Peyer's patch (tissue), 4 donors: ENCODE results near the gene KLF3. TPM values are rescaled to one million over a fixed set of nuclear protein-coding genes. Genes with fewer than 3 reads are reported as not detected.
A peak's percentile ranks its signal among the peaks of the same experiment; 100 is the strongest.

Experiments used
- DNase-seq, 3 donors: peaks; one replicate each; pipeline ENCODE4 v3.0.0-alpha.2; 2017 to 2019
- H3K27ac ChIP-seq, 4 donors: fragments of 200-600 bp; sonication (generic); one replicate each; pipeline ENCODE4 v1.5.1; 2016 to 2019
- H3K27me3 ChIP-seq, 2 donors: fragments of 200-600 bp; sonication (generic); one replicate each; pipeline ENCODE4 v1.5.1; 2019
- H3K36me3 ChIP-seq, 3 donors: fragments of 200-600 bp; sonication (generic); one replicate each; pipeline ENCODE4 v1.5.1; 2016 to 2019
- H3K4me1 ChIP-seq, 4 donors: fragments of 200-600 bp; sonication (generic); one replicate each; pipeline ENCODE4 v1.5.1; 2016 to 2019
- H3K4me3 ChIP-seq, 4 donors: fragments of 200-600 bp; sonication (generic); 1 replicate in 3 of 4; 2 replicates in 1 of 4; pipeline ENCODE4 v1.5.1; 2016 to 2019; ENCODE audit warnings: mild to moderate bottlenecking in 1 of 4
- H3K9me3 ChIP-seq, 4 donors: fragments of 200-600 bp; sonication (generic); one replicate each; pipeline ENCODE4 v1.5.1; 2016 to 2019; ENCODE audit warnings: mild to moderate bottlenecking in 1 of 4
- POLR2A ChIP-seq, 2 donors: fragments of 450-650 bp; IDR thresholded peaks; one replicate each; pipeline ENCODE4 v1.5.1; 2017; ENCODE audit warnings: antibody characterized with exemption in 2 of 2, mild to moderate bottlenecking in 2 of 2, moderate library complexity in 2 of 2
- total RNA-seq, 4 donors: library from RNA; depleted of rRNA; stranded (reverse); fragments of >200 nt; gene quantifications; one replicate each; pipeline ENCODE4 v1.1.0, GENCODE V29; 2016
- TF ChIP-seq, protein P1 (sequence below), 6 experiments: fragments of 450-650 bp in 4 of 6; fragments of 200-600 bp in 2 of 6; sonication (generic) in 1 of 6; IDR thresholded peaks; one replicate each; pipeline ENCODE4 v1.5.1; 2017 to 2019; ENCODE audit warnings: antibody characterized with exemption in 6 of 6, mild to moderate bottlenecking in 3 of 6, moderate library complexity in 1 of 6

The KLF3 gene
- total RNA-seq, 4 donors from 2014 or later, result 36.3 to 128 (median 103) TPM

DNA sequence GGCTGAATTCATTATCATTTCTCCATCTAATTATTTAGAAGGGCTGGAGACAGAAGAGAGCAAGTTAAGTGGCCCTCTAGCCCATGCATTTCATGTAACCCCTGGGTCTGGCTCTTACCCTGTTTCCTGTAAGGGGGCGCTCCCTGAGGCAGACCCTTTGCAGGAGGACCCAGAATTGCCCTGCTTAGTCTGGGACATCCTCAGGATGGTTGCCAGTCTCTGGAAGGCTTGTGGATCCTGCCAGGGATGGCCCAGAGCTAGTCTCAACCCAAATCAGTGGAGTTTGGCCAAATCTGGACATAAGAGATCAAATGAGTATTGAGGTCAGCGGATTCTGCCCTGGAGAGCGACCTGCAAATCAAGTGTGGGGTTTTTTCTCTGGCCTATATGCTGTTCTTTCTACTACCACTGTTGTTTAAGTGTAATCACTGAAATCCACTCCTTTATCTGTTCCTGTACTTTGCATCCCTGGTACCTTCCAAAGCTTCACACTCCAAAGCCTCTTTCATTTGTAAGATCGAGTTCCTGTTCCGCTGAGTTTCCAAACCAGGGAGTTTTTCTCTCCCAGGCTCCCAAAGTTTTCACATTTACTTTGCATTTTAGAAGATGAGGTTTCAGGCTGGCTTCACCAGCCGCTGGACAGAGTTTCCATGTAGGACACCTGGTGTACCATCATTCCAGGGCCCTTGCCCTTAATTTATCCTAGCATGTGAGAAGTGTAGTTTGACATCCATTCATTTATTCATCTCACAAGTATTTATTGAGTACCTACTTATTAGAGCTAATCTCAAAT, 6.3 kb downstream of the KLF3 start:
- Histone ChIP-seq H3K27me3 (no peaks in the 10 kb centered on the region), H3K9me3 (no peaks in the 10 kb centered on the region), H3K4me3 (peak overlapping the region in 2 of 4 donors; percentile 28 to 38), H3K36me3 (no peaks in the 10 kb centered on the region), H3K27ac (peak overlapping the region; percentile 63 to 97 (median 88)), H3K4me1 (peaks cover 4 to 73% (median 15%) of the 10 kb centered on the region in 4 donors)
- TF ChIP-seq POLR2A (IDR thresholded peaks at IDR 0.05), result no peak
- TF ChIP-seq, protein P1, sequence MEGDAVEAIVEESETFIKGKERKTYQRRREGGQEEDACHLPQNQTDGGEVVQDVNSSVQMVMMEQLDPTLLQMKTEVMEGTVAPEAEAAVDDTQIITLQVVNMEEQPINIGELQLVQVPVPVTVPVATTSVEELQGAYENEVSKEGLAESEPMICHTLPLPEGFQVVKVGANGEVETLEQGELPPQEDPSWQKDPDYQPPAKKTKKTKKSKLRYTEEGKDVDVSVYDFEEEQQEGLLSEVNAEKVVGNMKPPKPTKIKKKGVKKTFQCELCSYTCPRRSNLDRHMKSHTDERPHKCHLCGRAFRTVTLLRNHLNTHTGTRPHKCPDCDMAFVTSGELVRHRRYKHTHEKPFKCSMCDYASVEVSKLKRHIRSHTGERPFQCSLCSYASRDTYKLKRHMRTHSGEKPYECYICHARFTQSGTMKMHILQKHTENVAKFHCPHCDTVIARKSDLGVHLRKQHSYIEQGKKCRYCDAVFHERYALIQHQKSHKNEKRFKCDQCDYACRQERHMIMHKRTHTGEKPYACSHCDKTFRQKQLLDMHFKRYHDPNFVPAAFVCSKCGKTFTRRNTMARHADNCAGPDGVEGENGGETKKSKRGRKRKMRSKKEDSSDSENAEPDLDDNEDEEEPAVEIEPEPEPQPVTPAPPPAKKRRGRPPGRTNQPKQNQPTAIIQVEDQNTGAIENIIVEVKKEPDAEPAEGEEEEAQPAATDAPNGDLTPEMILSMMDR (IDR thresholded peaks at IDR 0.05), result no peak
- DNase-seq, result no peak

DNA sequence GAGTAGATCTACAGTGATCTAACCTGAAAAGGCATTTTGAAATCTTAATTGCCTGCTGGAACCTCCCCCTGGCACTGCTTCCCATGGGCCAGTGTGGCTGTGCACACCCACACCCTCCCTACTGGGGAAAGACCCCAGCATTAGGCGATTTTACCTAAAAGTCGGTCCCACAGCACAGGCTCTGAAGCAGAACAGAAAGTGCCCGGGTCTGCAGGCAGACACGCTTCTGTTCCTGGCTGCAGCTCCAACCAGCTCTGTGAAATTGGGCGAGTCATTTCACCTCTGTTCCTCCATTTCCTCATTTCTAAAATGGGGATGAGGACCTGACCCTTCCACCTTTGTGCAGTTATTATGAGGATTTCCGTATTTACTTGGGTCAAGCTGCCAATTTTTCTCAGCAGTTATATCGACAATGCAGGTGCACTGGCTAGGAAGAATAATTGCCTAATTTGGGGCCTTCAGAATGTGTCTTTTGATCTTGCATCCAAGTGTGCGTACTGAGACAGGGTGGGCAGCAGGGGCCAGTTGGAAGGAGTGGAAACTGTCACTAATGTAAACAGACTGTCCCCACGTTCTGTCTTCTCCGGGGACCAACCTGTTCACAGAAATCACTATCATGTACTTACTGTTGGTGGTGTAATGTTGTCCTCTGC, 7.1 kb downstream of the KLF3 start:
- H3K4me3 ChIP-seq, result peak overlapping the region in 2 of 4 donors; percentile 28 to 38
- no peaks in the 10 kb centered on the region for H3K9me3 ChIP-seq
- peaks cover 4 to 80% (median 18%) of the 10 kb centered on the region in 4 donors for H3K4me1 ChIP-seq
- no peaks in the 10 kb centered on the region for H3K36me3 ChIP-seq
- TF ChIP-seq POLR2A (IDR thresholded peaks at IDR 0.05), result no peak
- TF ChIP-seq, protein P1 (IDR thresholded peaks at IDR 0.05), result no peak
- H3K27ac ChIP-seq, result peak overlapping the region; percentile 63 to 97 (median 88)
- DNase-seq, result no peak
- H3K27me3 ChIP-seq, result no peaks in the 10 kb centered on the region

- peak overlapping the region in 1 of 4 donors; percentile 38 for H3K4me3 ChIP-seq
- H3K36me3 ChIP-seq, result no peaks in the 10 kb centered on the region
- H3K27ac ChIP-seq, result peak overlapping the region; percentile 63 to 97 (median 88)
- no peak for DNase-seq
- no peaks in the 10 kb centered on the region for H3K9me3 ChIP-seq
- H3K27me3 ChIP-seq, result no peaks in the 10 kb centered on the region
- H3K4me1 ChIP-seq, result peaks cover 4 to 85% (median 18%) of the 10 kb centered on the region in 4 donors
- no peak for TF ChIP-seq POLR2A (IDR thresholded peaks at IDR 0.05)
- TF ChIP-seq, protein P1 (IDR thresholded peaks at IDR 0.05), result no peak
Measured at GRCh38 chr4:38671592-38671940, 7.6 kb downstream of the KLF3 start.

DNA sequence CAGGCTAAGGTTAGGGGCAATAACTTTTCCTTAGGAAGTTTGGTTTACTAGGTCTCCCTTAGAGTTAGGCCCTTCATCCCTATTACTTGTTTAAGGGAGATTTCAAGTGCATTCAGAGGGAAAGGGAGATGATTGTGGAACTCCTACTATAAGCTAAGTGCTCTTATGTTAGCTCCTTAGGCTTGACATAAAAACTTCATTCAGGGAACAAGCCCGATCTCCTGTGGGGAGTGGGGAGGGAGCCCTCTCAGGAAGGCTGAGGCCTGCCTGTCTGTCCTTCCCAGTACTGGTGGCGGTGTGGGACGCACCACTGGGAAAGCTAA, 8.0 kb downstream of the KLF3 start:
- peak overlapping the region; percentile 63 to 97 (median 88) for H3K27ac ChIP-seq
- H3K27me3 ChIP-seq, result no peaks in the 10 kb centered on the region
- no peak for DNase-seq
- peak overlapping the region in 2 of 4 donors; percentile 32 to 38 for H3K4me3 ChIP-seq
- no peaks in the 10 kb centered on the region for H3K9me3 ChIP-seq
- H3K36me3 ChIP-seq, result no peaks in the 10 kb centered on the region
- TF ChIP-seq, protein P1 (IDR thresholded peaks at IDR 0.05), result no peak
- TF ChIP-seq POLR2A (IDR thresholded peaks at IDR 0.05), result no peak
- H3K4me1 ChIP-seq, result peaks cover 4 to 89% (median 18%) of the 10 kb centered on the region in 4 donors

DNA sequence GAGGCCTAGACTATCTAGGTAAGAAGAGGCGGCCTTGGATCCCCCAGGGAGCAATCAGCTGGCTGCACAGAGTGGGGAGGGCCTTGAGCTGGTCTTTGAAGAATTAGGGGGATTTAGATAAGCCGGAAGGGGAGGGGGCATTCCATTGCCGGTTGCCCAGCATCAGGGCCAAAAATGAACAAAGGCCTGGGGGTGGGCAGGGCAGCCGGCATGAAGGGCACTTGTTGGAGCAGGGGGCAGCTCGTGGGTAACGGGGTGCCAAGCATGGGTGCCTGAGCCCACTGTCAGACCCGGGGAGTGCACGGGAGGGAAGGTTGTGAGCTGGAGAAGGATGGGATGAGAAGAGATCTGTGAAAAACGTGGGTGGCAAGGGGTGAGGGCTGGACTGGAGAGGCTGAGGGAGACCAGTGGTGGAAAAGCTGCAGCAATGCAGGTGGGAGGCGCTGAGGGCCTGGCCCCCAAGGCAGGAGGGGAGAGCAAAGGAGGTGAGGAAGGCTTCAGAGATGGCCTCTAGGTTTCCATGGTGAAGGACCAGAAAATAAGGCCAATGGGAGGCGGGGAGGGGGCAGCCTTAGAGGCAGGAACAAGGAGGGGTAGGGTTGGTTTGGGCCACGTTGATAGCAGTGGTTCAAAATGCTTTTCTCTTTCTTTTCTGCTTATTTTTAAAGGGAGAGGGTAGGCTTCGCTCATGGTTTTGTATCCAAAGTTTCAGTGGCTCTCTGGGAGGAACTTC, 8.6 kb downstream of the KLF3 start:
- Histone ChIP-seq H3K36me3 (no peaks in the 10 kb centered on the region), H3K27ac (peak overlapping the region; percentile 63 to 97 (median 88)), H3K9me3 (no peaks in the 10 kb centered on the region), H3K4me1 (peaks cover 4 to 94% (median 18%) of the 10 kb centered on the region in 4 donors), H3K27me3 (no peaks in the 10 kb centered on the region), H3K4me3 (peak overlapping the region in 2 of 4 donors; percentile 32 to 38)
- no peak for DNase-seq
- TF ChIP-seq POLR2A (IDR thresholded peaks at IDR 0.05), result no peak
- TF ChIP-seq, protein P1 (IDR thresholded peaks at IDR 0.05), result no peak
